WTC11 (cell line): ENCODE data around the gene MYLK4.

ENCODE experiments used
- ATF1 ChIP-seq: sonication (generic); formaldehyde crosslinking; IDR thresholded peaks from 2 replicates; pipeline ENCODE4 v1.8.1; 2023; ENCODE audit warnings: mild to moderate bottlenecking, moderate library complexity, missing genetic modification reagents
- CREM ChIP-seq: sonication (generic); formaldehyde crosslinking; IDR thresholded peaks from 2 replicates; pipeline ENCODE4 v1.8.1; 2022; ENCODE audit warnings: mild to moderate bottlenecking, missing genetic modification reagents, moderate library complexity
- ELF4 ChIP-seq: sonication (generic); formaldehyde crosslinking; IDR thresholded peaks from 2 replicates; pipeline ENCODE4 v1.8.1; 2022; ENCODE audit warnings: low read depth, mild to moderate bottlenecking, moderate library complexity, missing genetic modification reagents
- MAX ChIP-seq: sonication (generic); formaldehyde crosslinking; IDR thresholded peaks from 2 replicates; pipeline ENCODE4 v1.8.0; 2022; ENCODE audit warnings: mild to moderate bottlenecking, missing genetic modification reagents
- MYBL2 ChIP-seq: sonication (generic); formaldehyde crosslinking; IDR thresholded peaks from 2 replicates; pipeline ENCODE4 v1.8.1; 2023; ENCODE audit warnings: mild to moderate bottlenecking, moderate library complexity, missing genetic modification reagents
- NFATC4 ChIP-seq: fragments of 250-450 bp; sonication (Bioruptor Pico); IDR thresholded peaks from 2 replicates; pipeline ENCODE4 v1.9.0; 2021; ENCODE audit warnings: mild to moderate bottlenecking
- NR2C2 ChIP-seq: sonication (generic); formaldehyde crosslinking; IDR thresholded peaks from 2 replicates; pipeline ENCODE4 v1.8.0; 2022; ENCODE audit warnings: mild to moderate bottlenecking, missing genetic modification reagents
- TF ChIP-seq, protein P1 (sequence below): fragments of 200-600 bp; IDR thresholded peaks from 2 replicates; pipeline ENCODE4 v1.8.0; 2022; ENCODE audit warnings: antibody characterized with exemption
- TF ChIP-seq, protein P2 (sequence below): sonication (generic); formaldehyde crosslinking; IDR thresholded peaks from 2 replicates; pipeline ENCODE4 v1.8.1; 2022; ENCODE audit warnings: low read depth, missing genetic modification reagents, borderline replicate concordance

DNA sequence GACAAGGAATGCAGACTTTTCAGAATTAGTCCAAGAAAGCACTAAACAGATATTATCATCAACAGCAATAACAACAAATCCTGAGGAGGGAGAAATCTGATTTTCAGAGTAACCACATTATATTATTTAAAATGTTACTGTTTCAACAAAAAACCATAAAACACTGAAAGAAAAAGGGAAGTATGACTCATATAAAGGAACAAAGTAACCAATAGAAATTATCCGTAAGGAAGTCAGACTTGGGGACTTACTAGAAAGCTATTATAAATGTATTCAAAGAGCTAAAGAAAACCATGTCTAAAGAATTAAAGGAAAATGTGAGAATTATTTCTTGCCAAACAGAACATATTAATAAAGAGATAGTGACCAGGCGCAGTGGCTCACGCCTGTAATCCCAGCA, 98.1 kb downstream of the MYLK4 start:
- TF ChIP-seq, protein P1, sequence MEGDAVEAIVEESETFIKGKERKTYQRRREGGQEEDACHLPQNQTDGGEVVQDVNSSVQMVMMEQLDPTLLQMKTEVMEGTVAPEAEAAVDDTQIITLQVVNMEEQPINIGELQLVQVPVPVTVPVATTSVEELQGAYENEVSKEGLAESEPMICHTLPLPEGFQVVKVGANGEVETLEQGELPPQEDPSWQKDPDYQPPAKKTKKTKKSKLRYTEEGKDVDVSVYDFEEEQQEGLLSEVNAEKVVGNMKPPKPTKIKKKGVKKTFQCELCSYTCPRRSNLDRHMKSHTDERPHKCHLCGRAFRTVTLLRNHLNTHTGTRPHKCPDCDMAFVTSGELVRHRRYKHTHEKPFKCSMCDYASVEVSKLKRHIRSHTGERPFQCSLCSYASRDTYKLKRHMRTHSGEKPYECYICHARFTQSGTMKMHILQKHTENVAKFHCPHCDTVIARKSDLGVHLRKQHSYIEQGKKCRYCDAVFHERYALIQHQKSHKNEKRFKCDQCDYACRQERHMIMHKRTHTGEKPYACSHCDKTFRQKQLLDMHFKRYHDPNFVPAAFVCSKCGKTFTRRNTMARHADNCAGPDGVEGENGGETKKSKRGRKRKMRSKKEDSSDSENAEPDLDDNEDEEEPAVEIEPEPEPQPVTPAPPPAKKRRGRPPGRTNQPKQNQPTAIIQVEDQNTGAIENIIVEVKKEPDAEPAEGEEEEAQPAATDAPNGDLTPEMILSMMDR = no peak
- TF ChIP-seq ATF1 (CRISPR knock-in tag) (no peak), ELF4 (CRISPR knock-in tag) (no peak), MAX (CRISPR knock-in tag) (no peak), MYBL2 (CRISPR knock-in tag) (no peak), NFATC4 (CRISPR knock-in tag) (no peak), NR2C2 (CRISPR knock-in tag) (no peak), CREM (CRISPR knock-in tag) (no peak)
- TF ChIP-seq, protein P2, sequence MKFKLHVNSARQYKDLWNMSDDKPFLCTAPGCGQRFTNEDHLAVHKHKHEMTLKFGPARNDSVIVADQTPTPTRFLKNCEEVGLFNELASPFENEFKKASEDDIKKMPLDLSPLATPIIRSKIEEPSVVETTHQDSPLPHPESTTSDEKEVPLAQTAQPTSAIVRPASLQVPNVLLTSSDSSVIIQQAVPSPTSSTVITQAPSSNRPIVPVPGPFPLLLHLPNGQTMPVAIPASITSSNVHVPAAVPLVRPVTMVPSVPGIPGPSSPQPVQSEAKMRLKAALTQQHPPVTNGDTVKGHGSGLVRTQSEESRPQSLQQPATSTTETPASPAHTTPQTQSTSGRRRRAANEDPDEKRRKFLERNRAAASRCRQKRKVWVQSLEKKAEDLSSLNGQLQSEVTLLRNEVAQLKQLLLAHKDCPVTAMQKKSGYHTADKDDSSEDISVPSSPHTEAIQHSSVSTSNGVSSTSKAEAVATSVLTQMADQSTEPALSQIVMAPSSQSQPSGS (CRISPR knock-in tag) = no peak
